NCI-H1092 treated with DMSO at 0.1 percent for 48 hours (cell line): ENCODE data around the gene ADAR.
A peak's percentile ranks its signal among the peaks of the same experiment; 100 is the strongest.

Source experiments
- DNase-seq: peaks from one replicate; lab custom pipeline; 2025; lab: John Stamatoyannopoulos, UW

ADAR gene

DNA sequence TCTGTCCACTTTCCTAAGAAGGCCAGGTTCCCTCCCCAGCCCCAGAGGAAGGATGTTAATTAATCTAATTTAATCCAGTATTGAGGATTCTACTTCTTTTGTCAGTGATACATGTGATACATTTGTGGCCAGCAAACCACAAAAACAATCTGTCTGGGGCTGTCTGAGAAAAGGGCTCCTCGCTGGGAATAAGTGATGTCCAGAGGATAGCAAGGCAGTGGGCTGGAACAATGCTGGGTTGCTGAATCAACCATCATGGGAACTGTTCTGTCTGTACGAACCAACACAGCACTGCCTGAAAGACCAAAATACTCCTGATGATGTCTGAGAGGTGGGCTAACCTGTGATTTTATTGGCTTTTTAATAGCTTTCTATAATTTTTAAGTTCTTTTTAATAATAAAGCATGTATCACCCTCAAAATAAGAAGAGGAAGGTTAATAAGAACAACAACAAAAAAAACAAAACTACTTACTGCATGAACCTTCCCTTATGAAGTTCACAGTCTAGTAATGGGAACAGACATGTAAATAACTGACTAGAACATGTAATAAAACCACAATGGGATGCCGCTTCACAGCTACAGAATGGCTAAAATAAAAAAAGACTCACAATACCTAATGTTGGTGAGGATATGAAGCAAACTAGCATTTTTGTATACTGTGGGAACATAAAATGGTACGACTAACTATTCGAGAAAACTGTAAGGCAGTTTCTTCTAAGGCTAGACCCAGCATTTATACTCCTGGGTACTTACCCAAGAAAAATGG, 11.4 kb upstream of the ADAR start:
- no peak for DNase-seq

DNA sequence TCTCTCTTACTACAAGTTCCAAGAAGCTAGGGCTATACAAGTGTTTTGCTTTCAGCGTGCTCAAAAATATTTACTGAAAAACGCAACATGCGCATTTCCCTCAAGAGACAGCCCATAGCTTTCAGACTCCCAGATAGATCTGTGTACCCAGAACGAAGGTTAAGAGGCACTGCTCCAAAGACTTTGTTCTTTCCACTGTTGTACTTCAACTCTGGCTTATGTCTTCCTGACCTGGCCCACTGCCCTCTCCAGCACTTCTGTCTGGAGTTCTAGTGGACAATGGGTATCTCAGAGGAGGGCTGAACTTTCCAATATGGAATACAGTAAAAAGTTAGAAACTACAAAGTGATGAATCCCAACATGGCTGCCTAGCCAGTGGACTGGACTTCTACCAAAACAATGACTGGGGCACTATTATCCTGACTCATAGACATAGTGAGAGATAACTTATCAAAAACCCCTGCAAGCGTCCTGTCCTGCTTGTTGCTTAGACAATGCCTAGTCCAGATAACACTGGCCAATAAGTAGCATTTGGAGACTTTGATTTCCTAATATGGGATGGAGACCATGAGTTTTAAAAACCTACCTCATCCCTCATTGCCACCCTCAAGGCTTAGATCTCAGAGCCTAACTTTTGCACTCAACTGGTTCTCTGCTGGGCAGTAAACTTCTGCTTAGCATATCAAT, 8.8 kb upstream of the ADAR start:
- no peak for DNase-seq

DNA sequence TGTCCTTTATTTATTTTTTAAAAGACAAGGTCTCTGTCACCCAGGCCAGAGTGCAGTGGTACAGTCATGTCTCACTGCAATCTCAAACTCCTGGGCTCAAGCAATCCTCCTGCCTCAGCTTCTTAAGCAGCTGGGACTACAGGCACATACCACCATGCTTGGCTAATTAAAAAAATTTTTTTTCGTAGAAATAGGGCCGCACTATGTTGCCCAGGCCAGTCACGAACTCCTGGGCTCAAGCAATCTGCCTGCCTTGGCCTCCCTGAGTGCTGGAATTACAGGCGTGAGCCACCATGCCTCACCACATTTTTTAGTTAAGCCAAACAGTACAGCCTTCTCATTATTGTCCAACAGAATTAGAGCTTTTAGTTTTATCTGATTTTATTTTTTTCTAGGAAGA, 7.4 kb upstream of the ADAR start:
- DNase-seq: no peak

DNA sequence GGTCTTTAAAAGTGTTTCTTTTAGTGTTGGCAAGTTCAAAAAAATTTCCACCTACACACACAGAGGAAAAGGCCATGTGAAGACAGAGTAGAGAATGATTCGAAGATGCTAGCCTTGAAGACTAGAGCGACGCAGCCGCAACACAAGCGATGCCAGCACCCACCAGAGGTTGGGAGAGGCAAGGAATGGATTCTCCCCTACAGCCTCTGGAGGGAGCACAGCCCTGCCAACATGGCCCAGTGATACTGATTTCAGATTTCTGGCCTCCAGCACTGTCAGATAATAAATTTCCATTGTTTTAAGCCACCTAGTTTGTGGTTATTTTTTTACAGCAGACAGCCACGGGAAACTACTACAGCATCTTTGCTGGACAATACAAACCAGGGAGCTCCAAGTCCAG, 6.9 kb upstream of the ADAR start:
- DNase-seq: no peak

DNA sequence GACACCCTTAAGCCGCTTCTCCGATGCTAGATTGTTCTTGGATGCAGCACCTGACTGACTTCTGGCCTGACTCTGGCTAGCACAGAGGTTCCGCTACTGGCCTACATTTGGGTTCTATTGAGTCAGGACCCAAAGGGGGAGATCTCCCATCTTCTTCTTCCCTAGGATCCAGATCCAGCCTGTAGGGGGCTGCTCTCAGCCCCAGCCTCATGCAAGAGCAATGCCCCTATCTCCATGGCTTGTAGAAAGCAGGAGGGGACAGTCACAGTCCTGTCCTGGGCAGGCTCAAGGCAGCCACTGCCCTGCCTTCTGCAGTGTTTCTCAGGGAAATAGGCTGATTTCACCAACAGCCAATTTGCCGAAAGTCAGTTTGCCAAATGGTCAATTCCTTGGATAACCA, 6.3 kb upstream of the ADAR start:
- DNase-seq: no peak

DNA sequence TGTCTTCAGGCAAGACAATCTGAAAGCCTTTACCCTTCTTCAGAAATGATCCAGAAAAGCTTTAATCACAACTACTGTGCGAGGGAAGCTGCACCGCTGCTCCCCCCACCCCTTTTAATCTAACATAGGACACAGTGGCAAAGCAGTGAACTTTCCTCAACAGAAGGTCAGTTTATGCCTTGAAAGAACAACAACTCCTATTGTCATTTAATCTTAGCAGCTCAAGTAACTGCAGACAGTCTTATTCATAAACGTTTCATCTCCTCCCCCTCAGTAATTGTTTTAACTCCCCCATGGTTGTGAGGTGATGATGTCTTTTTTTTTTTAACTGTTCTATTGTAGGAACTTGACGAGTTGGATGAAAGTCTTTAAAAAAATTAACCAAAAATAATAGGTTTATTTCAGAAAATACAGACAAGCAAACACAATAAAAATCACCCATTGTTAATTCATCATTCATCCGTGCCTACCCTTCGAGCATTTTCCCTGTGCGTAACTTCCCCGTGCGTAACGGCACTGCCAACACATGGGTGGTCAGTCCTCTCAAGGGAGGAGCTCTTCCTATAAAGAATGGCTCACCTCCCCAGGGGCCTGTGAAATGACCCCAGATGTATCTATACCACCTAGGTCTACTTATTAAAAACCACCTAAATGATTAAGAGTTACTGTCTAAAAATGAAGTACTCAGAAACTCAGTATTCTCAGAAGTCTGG, 3.3 kb upstream of the ADAR start:
- DNase-seq: no peak

DNA sequence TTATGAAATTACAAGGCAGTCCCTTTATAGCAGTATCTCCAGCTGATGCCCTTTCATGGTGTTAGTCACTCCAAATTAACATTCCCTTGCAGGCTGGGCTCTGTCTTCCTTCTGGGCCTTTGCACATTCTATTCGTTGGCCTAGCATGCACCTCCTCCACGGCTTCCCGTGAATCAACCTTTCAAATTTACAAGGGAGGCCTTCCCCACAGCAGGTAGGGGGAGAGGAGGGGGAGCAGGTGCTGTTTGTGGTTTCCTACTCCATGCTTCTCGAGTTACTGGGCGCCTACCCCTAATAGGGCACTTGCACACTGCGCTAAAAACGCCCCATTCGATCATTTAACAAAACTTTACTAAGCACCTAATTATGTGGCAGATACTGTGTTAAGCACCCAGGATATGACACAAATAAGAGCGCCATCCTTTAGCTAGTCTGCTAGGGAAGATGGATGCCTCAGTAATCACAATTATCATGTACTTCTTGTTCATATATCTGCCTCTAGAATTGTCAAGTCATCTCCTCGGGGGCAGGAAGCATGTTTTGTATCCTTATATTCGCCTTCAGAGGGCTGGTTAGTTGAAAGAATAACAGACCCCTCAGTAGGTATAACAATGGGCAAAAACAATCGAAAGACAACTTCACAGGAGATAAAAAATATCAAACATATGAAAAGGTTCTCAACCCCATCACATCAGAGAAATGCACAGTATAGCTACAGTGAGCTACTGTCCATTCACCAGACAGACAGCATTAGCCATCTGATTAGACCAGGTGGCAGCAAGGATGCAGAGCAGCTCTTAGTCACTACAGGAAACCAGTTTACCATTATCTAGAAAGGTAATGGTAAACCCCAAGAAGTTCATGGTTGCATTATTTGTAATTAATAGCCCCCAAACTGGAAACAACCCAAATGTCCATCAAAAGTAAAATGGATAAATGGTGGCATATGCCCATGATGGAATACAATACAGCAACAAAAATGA, 1.7 kb upstream of the ADAR start:
- DNase-seq: no peak

DNA sequence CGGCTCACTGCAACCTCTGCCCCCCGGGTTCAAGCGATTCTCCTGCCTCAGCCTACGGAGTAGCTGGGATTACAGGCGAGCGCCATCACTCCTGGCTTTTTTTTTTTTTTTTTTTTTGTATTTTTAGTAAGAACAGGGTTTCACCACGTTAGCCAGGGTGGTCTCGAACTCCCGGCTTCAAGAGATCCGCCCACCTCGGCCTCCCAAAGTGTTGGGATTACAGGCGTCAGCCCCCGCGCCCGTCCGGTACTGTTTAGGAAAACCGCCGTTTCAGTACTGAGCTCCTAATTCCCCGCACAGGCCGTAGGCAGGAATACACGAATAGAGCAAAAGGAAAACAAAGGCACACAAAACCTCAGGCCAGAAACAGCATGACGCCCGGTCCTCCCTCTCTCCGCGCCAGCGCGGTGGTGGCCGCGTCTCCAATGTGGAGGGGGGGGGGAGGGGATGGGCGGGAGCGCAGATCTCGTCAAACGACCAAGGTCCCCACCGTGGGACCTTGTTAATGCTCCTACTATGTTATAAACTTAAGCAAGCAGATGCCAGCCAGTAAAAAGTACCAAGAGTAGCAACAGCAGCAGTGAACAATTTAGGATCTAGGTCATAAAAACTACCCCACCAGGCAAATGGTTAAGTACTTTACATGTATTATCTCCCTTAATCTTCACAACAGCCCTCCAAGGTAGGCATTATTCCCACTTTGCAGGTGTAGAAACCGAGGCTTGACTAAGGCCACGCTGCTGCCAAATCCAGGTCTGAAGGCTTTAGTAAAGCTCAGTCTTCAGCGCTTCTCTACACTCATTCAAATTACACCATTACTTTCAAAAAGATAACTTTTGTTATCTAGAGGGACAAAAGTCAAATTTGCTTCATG, 648 bp upstream of the ADAR start:
- peak; percentile 75 for DNase-seq

DNA sequence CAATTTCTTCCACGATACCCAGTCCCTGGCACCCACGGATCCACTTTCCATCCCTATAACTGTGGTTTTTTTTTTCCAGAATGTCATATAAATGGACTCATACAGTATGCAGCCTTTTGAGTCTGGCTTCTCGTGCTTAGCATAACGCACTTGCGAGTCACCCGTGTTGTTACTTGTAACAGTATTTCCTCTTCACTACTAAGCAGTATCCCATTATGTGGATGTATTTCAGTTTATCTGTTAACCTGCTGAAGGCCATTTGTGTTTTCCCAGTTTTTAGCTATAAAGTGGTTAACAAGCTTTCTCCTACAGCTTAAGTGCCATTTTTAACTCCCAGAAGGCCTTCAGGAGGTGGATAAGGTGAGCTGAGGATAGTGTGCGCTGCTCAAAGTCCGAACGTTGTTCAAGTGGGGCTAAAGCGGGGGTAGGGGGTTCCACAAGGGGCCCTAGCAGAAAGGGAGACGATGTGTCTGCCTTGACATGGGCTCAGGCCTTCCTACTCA, 829 bp downstream of the ADAR start:
- no peak for DNase-seq

DNA sequence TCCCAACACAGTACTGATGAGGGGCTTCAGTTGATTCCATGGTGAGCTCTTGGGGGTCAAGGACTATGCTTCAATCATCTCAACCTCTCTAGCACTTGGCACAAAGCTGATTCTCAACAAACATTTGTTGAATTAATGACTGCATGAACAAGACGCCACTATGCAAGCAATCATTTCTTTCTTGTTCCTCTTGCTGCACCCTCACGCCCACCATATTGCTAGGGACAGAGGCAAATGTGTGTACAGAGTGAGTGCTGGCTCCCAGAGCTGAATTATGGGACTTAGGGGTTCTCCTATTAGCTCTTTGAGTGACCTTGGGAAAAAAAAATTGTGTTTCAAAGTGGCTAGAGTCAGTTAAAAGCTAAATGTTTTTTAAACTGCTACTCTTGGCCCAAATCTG, 2.5 kb downstream of the ADAR start:
- DNase-seq: no peak

DNA sequence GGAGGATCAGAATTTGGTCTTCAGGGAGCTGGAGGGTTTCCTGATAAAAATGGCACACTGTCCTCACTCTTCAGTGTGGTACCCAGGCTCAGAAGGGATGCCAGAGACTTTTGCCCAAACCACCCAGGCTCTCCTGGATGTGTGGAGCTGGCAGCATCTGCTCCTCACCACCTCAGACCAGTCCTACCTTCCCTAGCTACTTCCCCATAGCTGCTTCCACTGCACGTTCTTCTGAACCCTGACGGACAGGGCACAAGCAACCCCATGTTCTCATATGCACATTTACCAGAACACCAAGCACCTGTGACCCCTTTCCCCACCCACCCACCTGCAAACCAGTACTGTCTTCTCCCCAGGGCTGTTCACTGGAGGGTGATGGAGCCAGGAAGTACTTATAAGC, 4.7 kb downstream of the ADAR start:
- DNase-seq: no peak

DNA sequence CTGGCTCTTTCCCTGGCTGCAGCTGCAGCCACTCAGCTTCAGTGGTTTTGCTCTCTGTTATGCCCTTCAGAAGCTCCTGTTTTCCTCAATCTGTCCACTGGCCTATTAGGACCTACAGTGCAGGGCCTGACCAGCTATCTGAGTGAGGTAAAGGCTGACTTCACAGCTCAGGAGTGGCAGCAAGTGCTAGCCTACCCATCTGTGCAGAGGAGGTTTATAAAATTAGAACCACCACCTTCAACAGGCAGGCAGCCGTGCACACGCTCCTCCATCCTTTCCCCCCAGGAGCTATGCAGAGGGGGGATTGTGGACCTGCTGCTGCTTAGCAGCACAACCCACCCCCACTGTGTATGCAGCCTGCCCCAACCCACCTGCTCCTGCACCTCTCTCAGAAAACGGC, 8.3 kb downstream of the ADAR start:
- DNase-seq: no peak

DNA sequence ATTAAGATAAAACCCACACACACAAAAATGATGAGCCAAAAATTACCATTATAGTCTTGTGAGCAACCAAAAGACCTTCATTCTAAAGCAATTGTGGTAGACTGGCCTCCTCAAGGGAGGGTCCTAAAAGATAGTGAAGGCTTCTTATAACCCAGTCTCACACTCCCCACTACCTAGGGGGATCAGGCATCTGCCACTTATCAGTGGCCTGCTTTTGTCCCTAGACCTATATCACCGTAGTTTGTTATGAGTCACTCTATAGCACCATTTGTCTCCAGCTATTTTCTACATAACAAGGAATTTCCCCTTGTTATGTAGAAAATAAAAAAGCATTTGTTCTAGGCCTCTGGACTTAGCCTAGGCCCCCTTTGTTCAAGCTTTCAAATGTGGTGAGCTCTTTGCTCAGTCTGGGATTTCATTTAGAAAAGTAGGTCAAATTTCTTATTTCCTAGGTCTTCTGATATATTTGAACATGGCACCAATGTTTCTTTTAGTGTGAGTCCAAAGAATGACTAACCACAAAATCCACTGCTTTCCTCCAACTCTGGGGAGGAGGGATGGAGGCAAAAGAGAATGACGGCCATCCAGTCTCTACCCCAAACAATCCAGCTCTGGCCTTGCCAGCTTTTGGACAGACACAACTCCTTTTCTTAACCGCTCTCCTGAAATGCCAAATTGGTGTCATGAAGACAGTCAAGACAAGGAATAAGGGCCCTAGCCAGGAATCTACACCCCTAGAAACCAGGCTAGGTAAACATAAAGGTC, 8.9 kb downstream of the ADAR start:
- no peak for DNase-seq

DNA sequence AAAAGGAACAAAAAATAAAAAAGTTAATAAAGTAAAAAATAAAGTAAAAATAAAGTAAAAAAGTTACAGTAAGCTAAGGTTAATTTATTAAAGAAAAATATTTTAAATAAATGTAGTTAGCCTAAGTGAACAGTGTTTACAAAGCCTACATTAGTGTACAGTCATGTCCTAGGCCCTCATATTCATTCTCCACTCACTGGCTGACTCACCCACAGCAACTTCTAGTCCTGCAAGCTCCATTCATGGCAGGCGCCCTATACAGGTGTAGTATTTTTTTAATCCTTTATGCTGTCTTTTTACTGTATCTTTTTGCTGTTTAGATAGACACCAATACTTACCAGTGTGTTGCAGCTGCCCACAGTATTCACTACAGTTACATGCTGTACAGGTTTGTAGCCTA, 12.4 kb downstream of the ADAR start:
- DNase-seq: no peak

DNA sequence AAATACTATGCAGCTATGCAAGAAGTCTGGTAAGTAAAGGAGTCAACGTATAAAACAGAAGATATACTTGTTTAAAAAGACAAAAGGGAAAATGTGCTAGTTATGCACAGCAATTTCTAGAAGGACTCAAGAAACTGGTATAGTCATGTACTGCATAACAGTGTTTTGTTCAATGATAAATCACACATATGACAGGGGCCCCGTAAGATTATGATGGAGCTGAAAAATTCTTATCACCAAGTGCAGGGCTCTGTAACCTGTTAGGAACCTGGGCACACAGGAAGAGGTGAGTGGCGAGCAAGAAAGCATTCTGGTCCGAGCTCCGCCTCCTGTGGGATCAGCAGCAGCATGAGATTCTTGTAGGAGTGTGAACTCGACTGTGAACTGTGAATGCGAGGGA, 13.2 kb downstream of the ADAR start:
- DNase-seq: no peak

DNA sequence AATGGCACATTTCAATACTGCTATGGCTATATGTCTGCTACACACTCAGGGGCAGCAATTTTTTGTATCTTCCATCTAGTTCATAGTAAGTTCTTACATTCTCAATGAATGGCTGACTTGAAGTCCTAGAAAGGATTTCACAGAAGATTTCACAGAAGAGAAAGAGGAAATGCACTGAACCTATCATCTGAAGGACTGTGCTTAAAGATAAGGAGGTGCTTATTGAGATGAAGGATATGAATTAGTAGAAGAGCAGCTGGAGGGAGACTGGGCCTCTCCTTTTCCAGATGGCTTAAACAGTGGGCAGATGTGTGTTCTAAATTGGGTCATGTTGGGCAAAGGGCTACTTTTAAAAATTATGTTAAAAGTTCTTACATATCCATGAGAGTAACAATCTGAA, 14.6 kb downstream of the ADAR start:
- no peak for DNase-seq

DNA sequence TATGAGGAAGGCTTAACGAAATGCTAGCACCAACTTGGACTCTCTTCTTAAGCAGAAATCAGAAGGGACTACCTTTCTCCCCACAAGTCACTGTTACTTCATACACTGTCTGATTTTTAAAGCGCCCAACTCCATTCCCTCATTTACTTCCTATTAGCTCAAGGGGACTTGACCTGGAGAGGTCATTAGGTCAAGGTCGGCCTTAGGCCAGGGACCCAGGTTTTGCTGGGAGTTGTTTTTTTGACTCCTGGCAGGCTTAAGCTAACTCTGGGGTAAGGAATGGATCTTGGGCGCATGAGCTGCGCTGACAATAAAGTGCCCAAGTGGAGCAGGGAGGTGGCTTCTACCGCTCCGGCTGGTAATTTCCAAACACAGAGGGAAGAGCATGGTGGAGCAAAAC, 16.8 kb downstream of the ADAR start:
- DNase-seq: no peak

DNA sequence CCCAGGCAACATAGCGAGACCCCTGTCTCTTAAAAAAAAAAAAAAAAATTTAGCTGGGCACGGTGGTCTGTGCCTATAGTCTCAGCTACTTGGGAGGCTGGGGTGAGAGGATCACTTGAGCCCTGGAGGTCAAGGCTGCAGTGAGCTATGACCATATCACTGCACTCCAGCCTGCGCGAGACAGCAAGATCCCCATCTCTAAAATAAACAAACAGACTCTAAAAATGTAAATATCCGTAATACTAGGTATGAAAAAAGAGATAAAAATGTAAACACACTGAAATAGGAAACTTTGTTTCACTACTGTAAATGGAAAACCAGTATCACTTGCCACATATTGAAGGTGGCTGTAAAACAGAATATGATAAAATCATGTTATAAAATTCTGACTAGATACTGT, 17.2 kb downstream of the ADAR start:
- no peak for DNase-seq

DNA sequence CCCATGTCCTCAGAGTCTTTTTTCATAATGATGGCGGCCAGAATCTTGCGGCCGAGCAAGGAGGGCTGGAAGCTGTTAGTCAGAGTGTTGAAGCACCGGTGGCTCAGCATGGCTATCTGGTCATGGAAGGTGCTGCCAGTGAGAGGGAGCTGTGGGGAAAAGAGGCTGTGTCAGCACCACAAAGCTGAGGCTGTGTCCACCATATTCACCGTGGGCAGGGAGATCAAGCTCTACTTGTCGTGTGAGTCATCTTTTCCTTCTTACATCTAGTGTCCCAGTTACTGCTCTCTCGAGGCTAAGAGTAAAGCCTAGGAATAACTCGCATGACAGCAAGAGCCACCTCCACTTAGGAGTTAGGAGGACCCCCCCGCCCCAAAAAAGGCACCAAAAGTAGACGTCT, 18.2 kb downstream of the ADAR start:
- DNase-seq: no peak

DNA sequence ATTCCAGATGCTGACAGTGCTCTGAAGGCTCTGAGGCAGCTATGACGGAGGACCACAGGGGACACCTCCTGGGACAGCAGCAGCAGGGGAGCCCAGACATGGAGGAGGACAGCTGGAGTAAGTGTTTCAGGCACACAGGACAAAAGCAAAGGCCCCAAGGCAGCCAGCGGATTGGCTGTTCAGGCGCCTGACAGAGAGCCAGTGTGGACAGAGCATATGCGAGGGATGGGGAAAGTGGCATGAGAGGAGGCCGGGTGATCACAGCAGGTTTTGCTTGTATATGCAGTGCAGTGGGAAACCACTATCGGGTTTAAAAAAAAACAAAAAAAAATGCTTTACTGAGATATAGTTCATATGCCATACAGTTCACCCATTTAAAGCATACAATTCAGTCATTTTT, 21.3 kb downstream of the ADAR start:
- no peak for DNase-seq
